Adrenal gland (tissue), 5 donors: ENCODE data around the gene ERC1.

ENCODE experiments used
- POLR2A ChIP-seq, 2 donors: fragments of 450-650 bp; IDR thresholded peaks; one replicate each; pipeline ENCODE4 v1.6.1; 2017; ENCODE audit warnings: antibody characterized with exemption in 2 of 2, mild to moderate bottlenecking in 2 of 2, moderate library complexity in 1 of 2
- TF ChIP-seq, protein P1 (sequence below), 6 experiments: fragments of 450-650 bp in 4 of 6; fragments of 200-600 bp in 2 of 6; sonication (generic) in 1 of 6; IDR thresholded peaks; 1 replicate in 5 of 6; 2 replicates in 1 of 6; pipeline versions ENCODE4 v1.5.1 to v1.8.0; 2016 to 2021; ENCODE audit warnings: antibody characterized with exemption in 6 of 6, mild to moderate bottlenecking in 2 of 6, moderate library complexity in 1 of 6
- donor health status: DM: no; HTN: no; CAD: no.

- TF ChIP-seq, protein P1, sequence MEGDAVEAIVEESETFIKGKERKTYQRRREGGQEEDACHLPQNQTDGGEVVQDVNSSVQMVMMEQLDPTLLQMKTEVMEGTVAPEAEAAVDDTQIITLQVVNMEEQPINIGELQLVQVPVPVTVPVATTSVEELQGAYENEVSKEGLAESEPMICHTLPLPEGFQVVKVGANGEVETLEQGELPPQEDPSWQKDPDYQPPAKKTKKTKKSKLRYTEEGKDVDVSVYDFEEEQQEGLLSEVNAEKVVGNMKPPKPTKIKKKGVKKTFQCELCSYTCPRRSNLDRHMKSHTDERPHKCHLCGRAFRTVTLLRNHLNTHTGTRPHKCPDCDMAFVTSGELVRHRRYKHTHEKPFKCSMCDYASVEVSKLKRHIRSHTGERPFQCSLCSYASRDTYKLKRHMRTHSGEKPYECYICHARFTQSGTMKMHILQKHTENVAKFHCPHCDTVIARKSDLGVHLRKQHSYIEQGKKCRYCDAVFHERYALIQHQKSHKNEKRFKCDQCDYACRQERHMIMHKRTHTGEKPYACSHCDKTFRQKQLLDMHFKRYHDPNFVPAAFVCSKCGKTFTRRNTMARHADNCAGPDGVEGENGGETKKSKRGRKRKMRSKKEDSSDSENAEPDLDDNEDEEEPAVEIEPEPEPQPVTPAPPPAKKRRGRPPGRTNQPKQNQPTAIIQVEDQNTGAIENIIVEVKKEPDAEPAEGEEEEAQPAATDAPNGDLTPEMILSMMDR (IDR thresholded peaks at IDR 0.05): no peak
- TF ChIP-seq POLR2A (IDR thresholded peaks at IDR 0.05): no peak
These were observed 528.6 kb downstream of the ERC1 start for GRCh38 chr12:1519642-1520041.
